NCI-H2029 (cell line): ENCODE measurements around the gene ARHGAP32.

ENCODE experiments used
- DNase-seq: peaks from one replicate; lab custom pipeline; 2025; lab: John Stamatoyannopoulos, UW

The ARHGAP32 gene

DNA sequence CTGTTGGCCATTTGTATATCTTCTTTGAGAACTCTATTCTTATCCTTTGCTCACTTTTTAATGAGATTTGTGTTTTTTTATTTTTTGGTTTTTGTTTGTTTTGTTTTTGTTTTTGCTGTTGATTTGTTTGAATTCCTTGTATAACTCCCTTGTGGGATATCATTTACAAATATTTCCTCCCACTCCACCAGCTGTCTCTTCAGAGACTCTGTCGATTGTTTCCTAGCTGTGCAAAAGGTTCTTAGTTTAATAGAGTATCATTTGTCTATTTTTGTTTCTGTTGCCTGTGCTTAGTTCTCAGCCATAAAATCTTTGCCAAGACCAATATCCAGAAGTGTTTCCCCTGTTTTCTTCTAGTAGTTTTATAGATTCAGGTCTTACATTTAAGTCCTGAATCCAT, 82.4 kb downstream of the ARHGAP32 start:
- DNase-seq: no peak

GRCh38 chr11:129106788-129107187, 85.3 kb downstream of the ARHGAP32 start:
- no peak for DNase-seq

- no peak for DNase-seq
These were observed 89.4 kb downstream of the ARHGAP32 start for GRCh38 chr11:129102756-129103155.

DNA sequence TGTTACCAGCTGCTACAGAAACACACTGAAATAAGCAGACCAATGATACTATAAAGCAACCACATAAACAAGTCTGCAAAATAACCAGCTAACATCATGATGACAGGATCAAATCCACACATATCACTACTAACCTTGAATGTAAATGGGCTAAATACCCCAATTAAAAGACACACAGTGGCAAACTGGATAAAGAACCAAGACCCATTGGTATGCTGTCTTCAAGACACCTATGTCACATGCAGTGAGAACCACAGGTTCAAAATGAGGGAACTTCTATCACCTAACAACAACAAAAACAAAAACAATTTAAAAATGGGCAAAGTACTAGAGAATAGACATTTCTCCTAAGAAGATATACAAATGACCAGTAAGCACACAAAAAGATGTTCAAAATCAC, 89.9 kb downstream of the ARHGAP32 start:
- DNase-seq: no peak

DNA sequence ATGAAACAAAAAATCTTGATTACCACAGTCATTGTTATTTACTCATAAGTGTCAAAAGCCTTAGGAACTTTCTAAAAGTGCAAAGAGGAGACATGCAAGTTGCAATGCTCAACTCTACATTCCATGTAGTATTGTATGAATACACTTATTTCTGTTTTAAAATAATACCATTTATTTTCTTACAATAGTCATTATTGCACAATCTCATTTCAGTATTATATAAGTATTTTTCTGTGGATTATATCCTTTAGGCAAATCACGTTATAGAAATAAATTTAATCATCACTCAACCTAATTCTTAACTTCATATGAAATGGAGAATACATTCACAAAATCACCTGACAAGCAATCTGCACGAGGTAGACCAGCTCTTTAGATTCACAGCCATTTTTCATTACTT, 98.8 kb downstream of the ARHGAP32 start:
- no peak for DNase-seq

GRCh38 chr11:129090056-129090455, 102.1 kb downstream of the ARHGAP32 start:
- DNase-seq: no peak

DNA sequence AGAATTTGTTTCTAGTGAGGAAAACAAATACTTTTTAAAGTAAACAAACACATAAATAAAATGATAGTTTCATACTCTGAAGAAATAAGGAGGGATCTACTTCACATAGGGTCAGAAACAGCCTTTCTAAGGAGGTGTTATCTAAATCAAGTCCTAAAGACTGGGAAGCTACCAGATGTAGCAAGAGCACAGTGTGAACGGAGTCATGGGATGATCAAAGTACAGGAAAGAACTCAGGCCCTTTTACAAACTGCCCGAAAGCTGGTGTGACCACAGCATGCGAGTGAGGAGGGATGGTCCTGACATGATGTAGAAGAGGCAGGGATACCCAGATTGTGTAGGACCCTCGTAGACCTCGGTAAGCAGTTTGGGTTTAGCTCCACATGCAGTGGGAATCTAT, 102.8 kb downstream of the ARHGAP32 start:
- no peak for DNase-seq

DNA sequence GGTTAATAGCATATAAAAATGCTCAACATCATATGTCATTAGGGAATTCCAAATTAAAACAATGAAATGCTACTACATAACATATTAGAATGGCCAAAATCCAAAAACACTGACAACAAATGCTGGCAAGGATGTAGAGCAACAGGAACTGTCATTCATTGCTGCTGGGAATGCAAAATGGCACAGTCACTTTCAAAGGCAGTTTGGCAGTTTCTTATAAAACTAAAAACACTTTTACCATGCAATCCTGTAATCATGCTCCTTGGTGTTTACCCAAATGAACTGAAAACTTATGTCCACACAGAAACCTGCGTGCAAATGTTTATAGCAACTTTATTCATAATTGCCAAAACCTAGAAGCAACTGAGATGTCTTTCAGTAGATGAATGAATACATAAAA, 105.1 kb downstream of the ARHGAP32 start:
- no peak for DNase-seq

- no peak for DNase-seq
These were observed 114.9 kb downstream of the ARHGAP32 start for GRCh38 chr11:129077191-129077590.

- DNase-seq: no peak
These were observed 116.4 kb downstream of the ARHGAP32 start for GRCh38 chr11:129075757-129076156.

DNA sequence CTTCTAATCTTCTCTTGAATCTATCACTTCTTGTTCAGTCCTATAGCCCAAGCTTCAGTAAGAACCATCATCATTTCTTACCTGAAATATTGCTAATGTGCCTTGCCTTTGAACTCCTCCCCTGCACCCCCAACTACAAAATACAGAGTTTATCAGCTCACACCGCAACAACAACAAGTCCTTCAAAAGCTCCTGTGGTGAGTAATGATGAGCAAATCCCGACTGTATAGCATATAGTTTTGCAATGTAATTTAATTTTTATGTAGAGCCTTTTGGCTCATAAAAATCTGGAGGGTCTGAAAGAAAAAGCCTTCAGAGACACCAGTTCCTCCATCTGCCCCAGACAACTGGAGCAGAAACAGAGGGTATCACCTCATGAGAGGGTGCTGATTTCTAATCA, 124.7 kb downstream of the ARHGAP32 start:
- DNase-seq: no peak

DNA sequence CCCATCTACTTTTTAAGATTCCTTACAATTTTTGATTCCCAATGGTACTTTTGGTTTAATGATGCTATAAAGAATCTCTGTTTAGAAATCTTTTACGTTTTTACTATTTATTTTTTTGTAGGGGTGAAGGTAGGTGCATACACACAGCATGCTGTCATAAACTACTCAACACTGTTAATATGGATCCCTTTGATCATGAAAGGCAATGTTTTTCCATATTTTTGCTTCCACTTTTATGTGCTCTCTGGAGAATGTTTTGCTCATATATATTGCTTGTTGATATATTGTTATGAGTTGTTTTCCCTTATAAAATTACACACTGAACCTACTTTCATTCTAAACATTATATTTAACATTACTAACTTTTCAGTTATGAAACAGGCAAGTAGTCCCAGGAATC, 125.9 kb downstream of the ARHGAP32 start:
- no peak for DNase-seq

DNA sequence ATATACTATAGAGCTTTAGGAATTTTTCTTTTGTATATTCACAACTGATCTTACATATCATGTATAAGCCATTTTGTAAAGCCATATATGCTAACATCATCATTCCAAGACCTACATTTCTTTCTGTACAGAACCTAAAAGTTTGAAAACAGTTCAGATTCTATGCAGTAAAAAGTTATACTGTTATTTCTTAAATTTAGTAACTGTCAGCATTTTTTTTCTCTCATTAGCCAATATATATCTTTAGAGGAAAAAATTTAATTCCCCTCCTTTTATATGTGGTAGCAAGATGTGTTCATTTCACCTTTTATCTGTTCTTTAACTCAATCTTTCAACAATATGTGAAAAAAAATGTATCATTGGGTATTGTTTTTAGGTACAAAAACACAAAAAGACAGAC, 129.0 kb downstream of the ARHGAP32 start:
- no peak for DNase-seq

- DNase-seq: no peak
These were observed 130.5 kb downstream of the ARHGAP32 start for GRCh38 chr11:129061492-129062230.

GRCh38 chr11:129056916-129057315, 135.2 kb downstream of the ARHGAP32 start:
- DNase-seq: no peak

- no peak for DNase-seq
These were observed 136.9 kb downstream of the ARHGAP32 start for GRCh38 chr11:129055196-129055595.

DNA sequence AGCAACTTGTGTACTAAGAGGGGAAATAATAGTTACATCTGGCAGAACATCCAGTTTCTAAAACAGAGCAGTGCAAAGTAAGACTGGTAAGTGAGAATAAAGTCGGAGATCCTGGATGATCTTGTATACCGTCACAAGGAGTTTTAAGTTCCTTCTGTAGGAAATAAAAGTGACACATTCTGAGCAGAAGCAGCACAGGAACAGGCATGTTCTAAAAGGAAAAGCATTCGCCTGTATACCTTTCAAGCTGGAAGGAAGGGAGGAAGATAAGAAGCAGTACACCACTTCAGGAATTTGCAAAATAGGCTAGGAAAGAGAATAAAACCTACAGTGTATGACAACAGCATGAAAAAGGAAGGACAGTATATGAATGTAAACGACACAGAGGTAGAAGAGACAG, 143.2 kb downstream of the ARHGAP32 start:
- no peak for DNase-seq

DNA sequence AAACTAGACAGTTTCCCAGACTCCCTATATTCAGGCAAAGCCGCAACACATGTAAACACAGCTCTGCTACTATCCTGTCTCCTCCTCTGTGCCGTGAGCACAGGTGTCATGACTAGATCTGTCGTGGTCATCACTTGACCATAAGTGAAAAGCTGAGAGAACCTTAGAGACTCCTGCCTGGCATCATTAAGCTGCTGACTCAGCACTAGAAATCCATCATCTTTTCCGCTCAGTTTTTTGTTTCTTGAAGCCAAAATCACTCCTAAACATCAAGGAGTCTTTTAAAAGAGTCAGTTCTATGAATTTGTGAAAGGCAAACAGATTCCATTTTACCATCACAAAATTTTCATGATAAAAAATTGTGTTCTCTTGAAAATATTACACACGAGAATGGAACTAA, 147.0 kb downstream of the ARHGAP32 start:
- DNase-seq: no peak

GRCh38 chr11:129042503-129042902, 149.6 kb downstream of the ARHGAP32 start:
- DNase-seq: no peak

DNA sequence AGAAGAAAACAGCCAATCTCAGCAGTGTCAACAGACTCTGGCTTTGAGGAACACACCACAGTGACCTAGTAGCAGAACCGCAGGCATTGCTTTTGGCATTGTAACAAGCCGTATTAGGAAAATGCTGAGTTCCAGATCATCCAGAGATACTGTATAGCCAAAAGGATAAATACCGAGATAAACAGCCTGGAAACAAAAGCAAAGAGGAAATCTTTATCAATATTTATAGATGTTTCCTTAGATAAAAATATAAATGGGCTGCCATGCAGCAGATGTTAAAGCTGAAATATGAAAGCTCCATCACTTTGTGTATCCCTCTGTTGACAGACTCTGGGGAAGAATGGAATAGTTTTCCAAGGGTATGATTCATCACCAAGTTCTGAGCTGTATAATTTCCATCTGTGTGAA, 150.5 kb downstream of the ARHGAP32 start:
- no peak for DNase-seq

DNA sequence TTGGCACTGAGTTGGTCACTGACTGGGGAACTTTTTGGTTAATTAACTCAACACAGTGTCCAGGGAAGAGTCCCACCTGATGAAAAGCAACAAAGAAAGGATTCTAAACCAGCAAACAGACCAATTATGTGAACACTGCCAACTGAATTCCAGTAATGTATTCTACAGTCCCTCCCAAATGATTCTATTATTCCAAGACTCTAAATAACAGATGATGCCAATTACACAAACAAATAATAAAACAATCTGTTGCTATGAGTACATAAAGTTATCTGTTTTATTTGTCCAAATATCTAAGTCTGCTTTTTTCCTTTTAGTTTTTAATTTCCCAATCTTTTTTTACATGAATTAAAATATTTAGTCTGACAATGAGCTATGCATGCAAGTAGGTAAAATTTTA, 151.2 kb downstream of the ARHGAP32 start:
- DNase-seq: no peak

GRCh38 chr11:129035244-129035643, 156.9 kb downstream of the ARHGAP32 start:
- DNase-seq: no peak

GRCh38 chr11:129034001-129034400, 158.1 kb downstream of the ARHGAP32 start:
- no peak for DNase-seq

DNA sequence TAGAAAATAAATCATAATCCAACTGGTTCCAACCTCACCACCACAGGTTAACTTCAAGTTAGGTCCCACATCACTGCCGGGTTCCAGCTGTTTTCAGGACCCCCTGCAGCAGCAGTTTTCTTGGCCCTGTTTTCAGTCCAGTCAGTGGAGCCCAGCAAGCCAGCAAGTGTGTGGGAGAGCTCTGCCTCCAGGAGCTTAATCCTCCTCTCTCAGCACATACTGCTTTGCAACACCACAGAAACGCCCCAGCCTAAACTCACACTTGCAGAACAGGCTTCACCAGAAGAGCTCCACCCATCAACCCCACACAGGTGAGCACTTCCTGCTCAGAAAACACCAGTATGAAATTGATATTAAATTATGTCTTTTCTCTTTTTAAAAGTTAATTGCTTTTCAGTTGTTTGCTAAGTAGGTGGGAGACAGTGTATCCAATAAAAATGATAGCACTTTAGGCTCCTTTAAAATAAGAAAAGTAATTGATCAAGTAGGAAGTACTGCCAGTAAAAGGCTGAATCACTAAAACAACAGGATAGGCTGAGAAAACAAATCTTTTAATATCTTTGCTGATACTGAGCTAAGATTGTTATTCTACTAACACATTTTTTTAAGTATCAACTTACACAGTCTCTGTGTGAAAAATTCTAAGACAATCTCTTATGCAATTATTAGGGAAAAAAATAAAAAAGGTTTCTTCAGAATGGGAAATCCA, 168.0 kb downstream of the ARHGAP32 start:
- DNase-seq: peak; percentile 50
